SH-SY5Y (cell line): ENCODE results near the gene TMPRSS3.

Source experiments
- GATA2 ChIP-seq: IDR thresholded peaks from 2 replicates; pipeline ENCODE4 v1.6.1; 2011; ENCODE audit warnings: mild to moderate bottlenecking, low read depth, low read length
- GATA3 ChIP-seq: IDR thresholded peaks from 2 replicates; pipeline ENCODE4 v1.6.1; 2011; ENCODE audit warnings: low read depth, mild to moderate bottlenecking, low read length, moderate library complexity

DNA sequence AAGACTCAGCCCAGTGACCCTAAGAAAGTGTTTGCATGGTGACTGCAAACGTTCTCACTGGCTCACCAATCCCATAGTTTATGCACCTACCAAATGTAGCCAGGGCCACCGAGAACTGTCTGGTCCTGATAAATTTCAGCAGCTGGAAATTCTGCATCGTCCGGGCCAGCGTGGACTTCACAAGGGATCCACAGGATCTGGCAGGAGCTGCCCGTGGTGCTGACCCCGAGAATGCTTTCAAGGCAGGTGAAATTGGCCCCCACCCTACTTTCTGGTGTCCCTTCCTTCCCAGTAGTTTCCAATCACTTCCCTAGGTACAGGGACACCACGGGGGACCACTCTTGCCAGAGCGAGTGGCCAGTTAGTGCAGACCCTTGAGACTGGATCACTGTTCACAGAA is 34.0 kb upstream of the TMPRSS3 start:
- no peak for TF ChIP-seq GATA3
- TF ChIP-seq GATA2: no peak
